GM18858 (cell line): ENCODE measurements around the gene SYCP2.
"Not testable (repeated sequence)": the region's sequence is repeated elsewhere in the genome, so short reads cannot be mapped to it uniquely, and the experiment has no call there.

Source experiments
- ATAC-seq: cut with Tn5 transposase; IDR thresholded peaks from one replicate; pipeline ENCODE4 v1.9.1; 2021; ENCODE audit not compliant: unreplicated experiment

Gene SYCP2, protein sequence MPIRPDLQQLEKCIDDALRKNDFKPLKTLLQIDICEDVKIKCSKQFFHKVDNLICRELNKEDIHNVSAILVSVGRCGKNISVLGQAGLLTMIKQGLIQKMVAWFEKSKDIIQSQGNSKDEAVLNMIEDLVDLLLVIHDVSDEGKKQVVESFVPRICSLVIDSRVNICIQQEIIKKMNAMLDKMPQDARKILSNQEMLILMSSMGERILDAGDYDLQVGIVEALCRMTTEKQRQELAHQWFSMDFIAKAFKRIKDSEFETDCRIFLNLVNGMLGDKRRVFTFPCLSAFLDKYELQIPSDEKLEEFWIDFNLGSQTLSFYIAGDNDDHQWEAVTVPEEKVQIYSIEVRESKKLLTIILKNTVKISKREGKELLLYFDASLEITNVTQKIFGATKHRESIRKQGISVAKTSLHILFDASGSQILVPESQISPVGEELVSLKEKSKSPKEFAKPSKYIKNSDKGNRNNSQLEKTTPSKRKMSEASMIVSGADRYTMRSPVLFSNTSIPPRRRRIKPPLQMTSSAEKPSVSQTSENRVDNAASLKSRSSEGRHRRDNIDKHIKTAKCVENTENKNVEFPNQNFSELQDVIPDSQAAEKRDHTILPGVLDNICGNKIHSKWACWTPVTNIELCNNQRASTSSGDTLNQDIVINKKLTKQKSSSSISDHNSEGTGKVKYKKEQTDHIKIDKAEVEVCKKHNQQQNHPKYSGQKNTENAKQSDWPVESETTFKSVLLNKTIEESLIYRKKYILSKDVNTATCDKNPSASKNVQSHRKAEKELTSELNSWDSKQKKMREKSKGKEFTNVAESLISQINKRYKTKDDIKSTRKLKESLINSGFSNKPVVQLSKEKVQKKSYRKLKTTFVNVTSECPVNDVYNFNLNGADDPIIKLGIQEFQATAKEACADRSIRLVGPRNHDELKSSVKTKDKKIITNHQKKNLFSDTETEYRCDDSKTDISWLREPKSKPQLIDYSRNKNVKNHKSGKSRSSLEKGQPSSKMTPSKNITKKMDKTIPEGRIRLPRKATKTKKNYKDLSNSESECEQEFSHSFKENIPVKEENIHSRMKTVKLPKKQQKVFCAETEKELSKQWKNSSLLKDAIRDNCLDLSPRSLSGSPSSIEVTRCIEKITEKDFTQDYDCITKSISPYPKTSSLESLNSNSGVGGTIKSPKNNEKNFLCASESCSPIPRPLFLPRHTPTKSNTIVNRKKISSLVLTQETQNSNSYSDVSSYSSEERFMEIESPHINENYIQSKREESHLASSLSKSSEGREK (N-terminal part only)

DNA sequence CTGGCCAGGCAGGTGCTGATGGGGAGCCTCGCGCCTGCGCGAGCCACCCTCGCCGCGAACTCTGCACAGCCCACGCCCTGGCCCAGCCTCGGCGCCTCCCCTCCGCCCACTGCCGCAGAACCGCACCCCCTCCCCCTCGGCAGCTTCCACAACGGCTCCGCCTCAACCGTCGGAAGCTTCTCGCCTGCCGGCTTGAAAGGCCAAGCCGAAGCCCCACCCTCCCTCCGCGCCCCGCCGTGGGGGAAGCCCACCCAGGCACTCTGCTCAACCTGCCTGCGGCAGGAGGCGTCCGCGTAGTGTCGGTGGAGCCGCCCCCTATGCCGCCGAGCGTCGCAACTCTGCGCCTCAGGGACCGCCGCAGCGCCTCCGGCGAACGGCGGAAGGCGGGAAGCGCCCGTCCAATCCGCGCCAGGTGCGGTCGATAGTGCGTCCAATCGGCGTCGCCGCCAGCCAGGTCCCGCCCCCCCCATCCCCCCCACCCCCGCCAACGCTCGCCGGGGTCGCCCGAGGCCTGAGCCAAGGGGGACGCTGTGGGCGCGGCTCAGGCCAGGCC lies at the start of gene SYCP2:
TSS of gene SYCP2 (minus strand) at position 342 of the 553 bp plus-strand sequence. CDS start 11,224 bp downstream, outside the sequence.
- ATAC-seq: no peak

DNA sequence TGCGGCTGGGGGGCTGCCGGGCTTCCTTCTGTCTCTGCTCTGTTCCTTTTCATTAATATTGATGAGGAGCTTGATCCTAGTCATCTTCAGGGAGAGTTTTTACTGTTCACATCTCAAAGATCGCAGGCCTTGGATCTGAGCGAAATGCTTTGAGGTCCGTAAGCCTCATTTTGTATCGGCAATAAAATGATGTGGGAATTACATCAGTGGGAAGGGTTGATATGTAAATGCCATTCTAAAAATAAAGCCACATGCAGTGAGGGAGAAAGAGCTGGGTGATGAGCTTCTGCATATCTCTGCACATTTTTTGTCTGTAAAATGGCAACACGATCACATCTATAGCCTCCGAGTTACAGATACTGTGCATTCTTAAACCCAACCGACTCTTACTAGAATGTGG lies 49.6 kb upstream of the SYCP2 start:
- no peak for ATAC-seq

DNA sequence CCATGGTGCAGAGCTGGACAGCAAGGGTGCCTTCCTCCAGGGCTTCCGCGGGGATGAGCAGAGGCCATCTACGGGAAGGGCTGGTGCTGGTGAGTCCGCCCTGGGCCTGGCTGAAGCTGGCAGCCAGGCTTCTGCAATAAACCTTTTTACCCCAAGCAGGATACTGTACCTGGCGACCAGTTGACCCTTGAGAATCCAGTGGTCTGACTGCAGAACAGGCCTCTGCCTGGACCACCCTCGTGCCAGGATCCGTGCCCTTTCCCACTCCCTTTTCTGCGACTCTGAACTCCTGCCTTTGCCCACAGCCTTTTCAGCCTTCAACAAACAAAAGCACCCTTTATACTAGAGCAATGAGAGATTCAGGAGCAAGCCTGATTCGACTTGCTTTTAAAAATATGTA lies 43.6 kb upstream of the SYCP2 start:
- no peak for ATAC-seq

DNA sequence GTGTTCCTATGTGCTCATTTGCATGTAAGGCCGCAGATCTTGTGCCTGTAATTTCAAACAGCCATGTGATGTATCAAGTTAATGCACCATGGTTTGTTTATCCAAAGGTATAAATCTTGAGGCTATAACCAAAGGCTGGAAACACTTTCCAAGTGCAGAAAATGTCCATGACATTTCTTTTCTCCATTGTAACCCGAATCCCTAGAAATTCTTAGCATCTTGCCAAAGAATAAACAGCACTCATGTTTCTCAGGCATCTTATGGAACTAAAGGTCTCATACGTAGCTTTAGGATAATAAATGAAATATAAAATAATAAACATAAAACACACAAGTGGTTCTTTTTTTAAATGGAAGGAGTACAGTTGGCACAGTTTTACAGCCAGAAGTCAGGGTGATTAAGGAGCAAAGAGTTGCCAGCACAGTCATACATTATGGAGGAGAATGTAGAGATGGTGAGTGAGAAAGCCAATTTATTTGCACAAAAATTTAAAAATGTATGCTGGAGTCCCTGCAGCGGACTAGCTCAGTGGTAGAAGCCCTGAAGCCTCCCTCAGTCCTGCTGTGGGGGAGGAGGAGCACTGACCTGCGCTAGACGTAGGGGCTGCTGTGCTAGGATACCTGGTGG lies 42.8 kb upstream of the SYCP2 start:
- ATAC-seq: no peak

DNA sequence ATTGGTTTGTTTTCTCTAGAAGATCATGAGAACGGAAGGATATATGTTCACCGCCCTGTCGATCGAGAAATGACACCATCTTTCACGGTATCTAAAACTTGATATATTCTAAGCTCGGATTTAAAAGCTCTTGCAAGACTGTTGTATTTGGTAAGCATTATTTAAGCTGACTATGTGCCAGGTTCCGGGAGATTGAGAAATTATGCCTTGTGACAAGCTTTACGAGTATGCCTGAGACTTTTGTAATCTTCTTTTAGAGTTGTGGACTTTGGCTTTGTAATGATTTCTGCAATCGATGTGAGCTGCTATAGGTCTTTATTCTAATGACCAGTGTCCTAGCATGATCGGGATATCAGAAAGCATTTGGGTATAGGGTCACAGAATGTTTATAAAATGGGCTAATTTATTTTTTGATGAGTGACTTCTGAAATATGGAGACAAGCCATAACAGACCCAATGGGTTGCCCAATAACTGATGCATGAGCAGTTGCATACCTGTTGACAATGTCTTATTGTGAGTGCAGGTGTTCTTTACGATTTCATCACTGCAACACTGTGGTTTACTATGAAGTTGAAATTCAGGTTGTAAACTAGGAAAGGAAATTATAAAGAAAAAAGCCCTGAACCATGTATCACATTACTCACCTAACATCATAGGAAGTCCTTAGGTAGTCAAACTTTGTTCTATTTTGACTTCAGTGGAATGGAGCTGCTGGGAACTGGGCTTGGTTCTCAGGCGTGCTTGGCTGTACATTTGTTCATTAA lies 38.8 kb upstream of the SYCP2 start:
- no peak for ATAC-seq

DNA sequence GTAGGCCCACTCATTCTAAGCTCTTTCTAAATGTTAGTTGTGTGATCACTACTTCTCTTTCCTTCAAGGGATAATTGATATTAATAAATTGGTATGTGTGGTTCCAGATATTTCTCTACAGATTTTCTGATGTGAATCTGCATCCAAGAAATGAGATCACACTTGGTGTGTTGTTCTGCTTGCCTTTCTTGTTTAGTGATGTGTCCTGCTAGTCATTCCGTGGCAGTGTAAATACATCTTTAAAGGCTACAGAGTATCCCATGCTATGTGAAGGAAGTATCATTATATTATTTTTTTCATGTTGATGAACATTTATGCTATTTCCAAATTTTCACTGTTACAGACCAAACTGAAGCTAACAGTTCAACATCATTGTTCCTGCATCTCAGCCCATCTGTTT lies 38.0 kb upstream of the SYCP2 start:
- ATAC-seq: no peak

DNA sequence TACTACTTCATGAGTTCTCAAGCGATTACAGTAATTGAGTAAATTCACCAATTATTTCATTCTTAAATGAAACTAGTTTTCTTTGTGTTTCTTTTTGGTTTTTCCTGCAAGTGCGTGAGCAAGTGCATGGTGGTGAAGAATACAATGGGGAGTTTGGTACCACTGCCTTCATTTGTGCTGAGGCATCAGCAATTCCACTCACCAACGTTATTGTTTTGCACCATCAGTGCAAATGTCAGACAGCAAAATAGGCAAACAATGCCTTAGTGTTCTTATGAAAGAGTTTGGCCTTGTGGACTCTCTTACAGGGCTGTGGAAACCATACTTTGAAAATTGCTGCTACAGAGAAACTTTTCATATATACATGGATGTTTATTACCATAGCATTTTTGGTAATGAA lies 33.0 kb upstream of the SYCP2 start:
- no peak for ATAC-seq

DNA sequence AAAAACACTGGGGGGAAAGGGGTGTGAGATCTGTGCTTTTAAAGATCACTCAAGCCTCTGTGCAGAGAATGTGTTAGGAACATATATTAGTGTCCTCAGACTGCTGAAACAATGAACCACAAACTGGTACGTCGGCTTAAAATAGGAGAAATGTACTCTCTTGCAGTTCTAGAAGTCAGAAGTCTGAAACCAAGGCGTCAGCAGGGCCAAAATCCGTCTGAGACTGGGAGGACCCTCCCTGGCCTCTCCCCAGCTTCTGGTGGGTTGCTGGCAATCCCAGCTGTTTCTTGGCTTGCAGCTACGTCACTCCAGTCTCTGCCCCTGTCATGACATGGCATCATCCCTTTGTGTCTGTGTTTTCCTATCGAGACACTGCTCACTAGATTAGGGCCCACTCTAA lies 28.7 kb upstream of the SYCP2 start:
- no peak for ATAC-seq

DNA sequence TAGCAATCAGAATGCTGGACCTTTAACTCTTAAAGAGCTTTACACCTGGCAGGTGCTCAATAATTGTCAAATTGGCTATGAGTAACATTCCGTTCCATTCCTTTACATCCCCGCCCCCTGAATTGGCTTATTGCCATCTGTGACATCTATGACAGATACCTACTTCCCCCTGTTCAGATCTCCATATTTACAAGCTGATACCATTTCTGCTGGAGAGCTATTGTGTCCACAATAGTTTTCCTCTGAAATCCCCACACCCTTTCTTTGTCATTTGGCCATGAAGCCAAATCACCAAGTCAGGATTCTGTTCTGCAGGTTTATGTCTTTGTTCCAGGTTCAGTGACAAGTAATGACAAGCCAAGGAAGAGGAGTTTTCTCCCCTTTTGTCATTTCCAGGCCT lies 28.0 kb upstream of the SYCP2 start:
- ATAC-seq: no peak

DNA sequence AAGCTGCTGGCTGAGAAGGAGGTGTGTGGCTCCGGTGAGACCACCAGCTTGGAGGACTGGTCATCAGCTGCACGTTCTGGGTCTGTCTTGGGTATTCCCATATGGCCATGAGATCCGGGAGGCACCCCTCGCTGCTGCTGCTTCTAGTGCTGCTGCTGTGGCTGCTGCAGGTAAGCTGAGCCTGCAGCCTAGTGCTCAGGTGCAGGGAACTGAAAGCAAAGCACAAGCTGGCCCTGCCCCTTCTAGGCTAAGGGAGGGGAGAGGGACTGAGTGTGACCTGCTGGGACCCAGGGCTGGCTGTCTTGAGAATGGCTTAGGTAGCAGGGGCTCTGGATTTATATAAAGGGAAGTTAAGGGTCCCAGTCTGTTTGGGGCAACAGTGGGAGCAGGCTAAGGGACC lies 25.2 kb upstream of the SYCP2 start:
- ATAC-seq: no peak

DNA sequence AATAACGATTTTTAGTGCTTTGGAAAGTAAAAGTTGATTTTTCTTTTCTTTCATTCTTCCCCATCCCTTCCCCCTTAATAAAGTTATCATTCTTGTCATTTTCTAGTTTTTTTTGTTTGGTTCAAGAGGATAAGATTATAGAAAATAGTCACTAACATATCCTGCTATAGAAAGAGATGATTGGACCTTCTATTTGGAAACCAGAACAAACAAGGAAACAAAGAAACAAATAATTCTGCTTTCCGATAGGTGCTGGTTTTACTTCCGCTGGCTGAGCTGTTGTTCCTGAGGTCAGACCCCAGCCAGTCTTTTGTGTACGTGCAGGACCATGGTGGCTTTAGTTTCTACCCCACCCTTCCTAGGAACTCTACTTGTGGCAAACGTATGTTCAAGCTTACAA lies 24.7 kb upstream of the SYCP2 start, which contains the start of gene CDH26:
TSS of gene CDH26 (plus strand) at position 301 of the 400 bp plus-strand sequence. CDS start 304 bp downstream, outside the sequence.
- ATAC-seq: no peak

DNA sequence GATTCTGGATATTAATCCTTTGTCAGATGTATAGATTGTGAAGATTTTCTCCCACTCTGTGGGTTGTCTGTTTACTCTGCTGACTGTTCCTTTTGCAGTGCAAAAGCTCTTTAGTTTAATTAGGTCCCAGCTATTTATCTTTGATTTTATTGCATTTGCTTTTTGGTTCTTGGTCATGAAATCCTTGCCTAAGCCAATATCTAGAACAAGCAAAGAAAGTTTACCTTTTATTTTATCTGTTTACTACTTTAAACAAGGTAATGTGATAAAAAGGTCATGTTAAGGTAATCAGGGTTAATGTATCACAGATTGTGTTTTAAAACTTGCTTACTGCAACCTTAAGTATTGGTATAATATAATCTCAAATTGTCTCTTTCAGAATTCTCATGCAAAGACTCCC lies 24.1 kb upstream of the SYCP2 start:
- ATAC-seq: not testable (repeated sequence)

DNA sequence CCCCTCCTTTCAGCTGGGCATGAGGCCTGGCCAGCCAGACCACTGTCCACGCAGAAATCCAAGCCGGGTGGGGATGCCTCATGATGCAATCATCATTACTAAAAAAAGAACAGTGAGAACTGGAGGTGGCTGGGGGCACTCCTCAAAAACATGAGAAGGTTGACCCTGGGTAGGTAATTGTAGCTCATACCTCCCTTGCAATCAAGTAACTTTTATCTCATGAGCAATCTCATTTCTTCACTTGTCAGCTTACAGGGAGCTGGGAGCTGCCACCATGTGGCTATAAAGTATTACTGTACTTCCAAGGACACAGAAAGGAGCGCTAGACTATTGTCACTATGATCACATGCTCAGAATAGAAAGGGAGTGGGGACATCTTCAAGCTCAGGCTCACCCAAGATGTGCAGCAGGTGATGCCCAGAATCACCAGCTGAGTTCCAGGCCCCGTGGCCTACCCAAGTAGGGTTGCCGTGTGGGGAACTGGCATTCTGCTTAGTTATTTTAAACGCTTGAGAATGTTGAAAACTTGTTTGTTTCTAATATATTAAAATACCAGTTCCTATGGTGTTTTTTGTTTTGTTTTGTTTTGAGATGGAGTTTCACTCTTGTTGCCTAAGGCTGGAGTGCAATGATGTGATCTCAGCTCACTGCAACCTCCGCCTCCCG lies 21.8 kb upstream of the SYCP2 start:
- ATAC-seq: peak; percentile 42

DNA sequence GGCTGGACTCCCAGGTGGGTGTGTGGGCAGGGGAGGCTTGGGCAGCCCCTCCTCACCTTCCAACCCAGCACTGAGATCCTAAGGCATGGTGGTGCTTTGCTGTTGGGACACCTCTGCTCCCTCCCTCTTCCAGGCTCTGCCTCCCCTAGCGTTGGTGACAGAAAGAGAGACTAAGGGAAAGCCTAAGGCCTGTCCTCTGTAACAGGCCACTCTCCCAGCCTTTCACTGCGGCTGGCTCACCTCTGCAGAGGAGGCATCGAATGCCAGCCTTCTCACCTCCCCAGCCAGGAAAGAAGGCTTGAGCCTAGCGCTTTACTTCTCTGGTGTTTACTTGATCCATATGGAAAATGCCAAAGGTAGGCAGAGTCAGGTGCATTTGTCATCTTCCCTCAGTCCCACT lies 21.3 kb upstream of the SYCP2 start:
- no peak for ATAC-seq

DNA sequence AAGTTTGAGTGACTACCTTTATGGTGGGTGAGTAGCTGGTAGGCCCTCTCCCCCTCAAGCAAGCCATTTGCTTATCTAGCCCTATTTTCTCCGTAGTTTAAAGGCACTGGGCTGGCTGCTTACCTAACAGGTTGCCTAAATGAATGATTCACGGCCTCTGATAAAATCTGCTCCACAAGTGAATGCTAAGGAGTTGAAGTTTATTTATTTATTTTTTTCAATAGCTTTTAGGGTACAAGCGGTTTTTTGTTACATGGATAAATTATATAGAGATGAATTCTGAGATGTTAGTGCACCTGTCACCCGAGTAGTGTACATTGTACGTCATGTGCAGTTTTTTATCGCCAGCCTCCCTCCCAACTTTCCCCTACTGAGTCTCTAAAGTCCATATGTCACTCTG lies 16.5 kb upstream of the SYCP2 start:
- no peak for ATAC-seq

DNA sequence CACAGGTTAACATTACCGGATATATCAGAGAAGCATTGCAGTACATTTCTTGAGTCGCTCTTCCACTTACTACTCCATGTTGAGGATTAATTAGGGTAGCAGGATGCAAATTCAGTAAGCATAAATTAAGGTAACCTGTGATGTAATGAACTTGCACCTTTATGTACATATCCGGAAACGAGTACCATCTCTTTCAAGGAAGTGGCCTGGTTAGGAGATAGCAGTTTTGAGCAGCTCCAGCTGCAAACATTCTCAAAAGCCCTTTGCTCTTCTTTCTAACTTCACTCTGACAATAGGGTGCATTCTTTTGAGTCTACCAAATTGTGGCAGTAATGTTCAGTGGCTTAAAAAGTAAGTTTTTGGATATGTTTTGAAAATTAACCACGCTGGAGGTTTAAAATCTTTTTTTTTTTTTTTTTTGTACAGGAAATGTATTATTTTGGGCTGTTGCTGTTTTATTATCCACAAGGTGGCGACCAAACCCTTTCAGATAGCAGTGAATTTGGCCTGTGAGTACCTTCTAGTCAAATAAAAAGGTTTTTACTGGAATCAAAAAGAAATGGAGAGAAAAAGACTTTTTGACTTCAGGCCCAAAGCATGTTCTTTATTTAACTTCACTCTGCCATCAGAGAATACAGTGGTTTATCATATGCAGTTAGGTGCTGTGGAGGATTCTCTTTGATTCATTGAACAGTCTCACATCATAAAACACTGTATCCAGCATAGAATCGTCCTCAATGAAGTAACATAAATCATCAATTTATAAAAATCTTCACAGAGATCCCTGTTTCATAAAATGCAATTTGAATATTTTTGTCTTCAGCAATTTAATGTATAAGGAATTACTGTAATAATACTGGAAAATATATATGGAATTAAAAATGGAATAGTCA lies 15.6 kb upstream of the SYCP2 start:
- no peak for ATAC-seq

DNA sequence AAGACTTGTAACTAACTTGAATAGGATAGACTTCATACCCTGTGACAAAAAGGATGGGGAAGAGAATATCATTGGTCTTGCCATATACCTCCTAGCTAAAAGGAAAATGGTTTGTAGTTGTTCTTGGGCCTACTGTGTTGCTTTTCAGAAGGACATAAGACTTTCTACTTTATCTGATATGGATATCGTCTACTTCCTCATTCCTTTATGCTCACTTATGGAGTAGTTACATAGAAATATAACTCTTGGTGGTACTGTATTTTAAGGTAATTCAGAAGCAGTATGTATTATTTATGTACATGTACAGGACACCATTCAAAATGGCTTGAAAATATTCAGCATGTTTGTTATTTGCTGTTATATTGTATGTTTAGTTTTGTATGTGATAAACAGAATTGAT lies 14.8 kb upstream of the SYCP2 start:
- no peak for ATAC-seq

DNA sequence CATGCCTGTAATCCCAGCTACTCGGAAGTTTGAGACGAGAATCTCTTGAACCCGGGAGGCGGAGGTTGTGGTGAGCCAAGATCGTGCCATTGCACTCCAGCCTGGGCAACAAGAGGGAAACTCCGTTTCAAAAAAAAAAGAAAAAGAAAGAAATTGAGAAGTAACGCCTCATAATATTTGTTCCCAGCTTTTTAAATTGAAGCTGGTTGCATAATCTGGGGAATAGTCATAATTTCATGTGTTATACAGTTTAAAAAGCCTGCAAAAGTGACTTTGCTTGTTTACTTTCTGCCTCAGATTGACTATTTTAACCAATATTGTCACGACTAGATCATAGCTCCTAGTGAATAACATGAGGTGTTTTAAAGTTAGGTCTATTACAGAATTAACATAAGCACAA lies 13.9 kb upstream of the SYCP2 start:
- ATAC-seq: no peak
